ENCODE results near the gene DNAJC16. TPM values are rescaled to one million over a fixed set of nuclear protein-coding genes. Genes with fewer than 3 reads are reported as not detected.

The DNAJC16 gene
- total RNA-seq, 4 donors from 2014 or later, result 20.0 to 43.1 (median 22.6) TPM

GRCh38 chr1:15579683-15580047 is 53.0 kb downstream of the DNAJC16 start:
- Histone ChIP-seq H3K4me3 (peak overlapping the region in 3 of 4 donors; percentile 10 to 31 (median 26)), H3K27ac (peak overlapping the region; percentile 88 to 95 (median 92)), H3K27me3 (no peaks in the 10 kb centered on the region), H3K36me3 (no peaks in the 10 kb centered on the region), H3K9me3 (no peaks in the 10 kb centered on the region), H3K4me1 (peaks cover 31 to 43% of the 10 kb centered on the region in 2 donors)
- TF ChIP-seq CTCF (IDR thresholded peaks at IDR 0.05 in 4 of 5, conservative IDR thresholded peaks at IDR 0.05 in 1 of 5), result no peak
- no peak for TF ChIP-seq POLR2A (IDR thresholded peaks at IDR 0.05)
- DNase-seq (peak; percentile 79 to 87), ATAC-seq (peak; percentile 93)
- in situ Hi-C loops (cut with MboI; ENCODE audit: low sequenced_read_pairs in 4 of 4), result loop anchor here in 1 of 4 donors (25.0 kb wide), 1 partner anchor 158 kb away; the partner anchor contains the start of genes SLC25A34 and TMEM82
- intact Hi-C loops (cut with DNase I; ENCODE audit: low total_unique reads), result loop anchor here (5.0 kb wide), 1 partner anchor 158 kb away; the partner anchor contains the start of gene SLC25A34

- intact Hi-C loops (cut with DNase I; ENCODE audit: low total_unique reads), result no loop called here
- no peak overlapping the region for H3K4me3 ChIP-seq
- DNase-seq (no peak), ATAC-seq (no peak)
- TF ChIP-seq POLR2A (IDR thresholded peaks at IDR 0.05), result no peak
- TF ChIP-seq CTCF (IDR thresholded peaks at IDR 0.05 in 4 of 5, conservative IDR thresholded peaks at IDR 0.05 in 1 of 5), result no peak
- no peaks in the 10 kb centered on the region for H3K36me3 ChIP-seq
- no peaks in the 10 kb centered on the region for H3K27me3 ChIP-seq
- no peaks in the 10 kb centered on the region for H3K9me3 ChIP-seq
- peaks cover 19 to 34% of the 10 kb centered on the region in 2 donors for H3K4me1 ChIP-seq
- peak overlapping the region; percentile 53 to 95 (median 92) for H3K27ac ChIP-seq
- in situ Hi-C loops (cut with MboI; ENCODE audit: low sequenced_read_pairs in 4 of 4), result loop anchor here in 1 of 4 donors (25.0 kb wide), 1 partner anchor 154 kb away; the partner anchor contains the start of genes SLC25A34 and TMEM82
These were observed 56.5 kb downstream of the DNAJC16 start for GRCh38 chr1:15583016-15583706.

- DNase-seq, result peak in 1 of 2 donors; percentile 49
- Histone ChIP-seq H3K27me3 (no peaks in the 10 kb centered on the region), H3K4me3 (peak within 1 kb of the TSS; percentile 44 to 72 (median 54)), H3K9me3 (no peaks in the 10 kb centered on the region), H3K4me1 (peaks cover 7 to 22% of the 10 kb centered on the region in 2 donors), H3K27ac (peak within 1 kb of the TSS; percentile 73 to 95 (median 82)), H3K36me3 (no peaks in the 10 kb centered on the region)
- ATAC-seq, result peak in 1 of 2 donors; percentile 16
- intact Hi-C loops (cut with DNase I; ENCODE audit: low total_unique reads) (no loop called here), in situ Hi-C loops (cut with MboI; ENCODE audit: low sequenced_read_pairs in 4 of 4) (loop anchor here in 1 of 4 donors (25.0 kb wide), 1 partner anchor 153 kb away; the partner anchor contains the start of genes SLC25A34 and TMEM82)
- TF ChIP-seq POLR2A (IDR thresholded peaks at IDR 0.05) (no peak), CTCF (IDR thresholded peaks at IDR 0.05 in 4 of 5, conservative IDR thresholded peaks at IDR 0.05 in 1 of 5) (peak in 3 of 5 experiments; percentile 11 to 40 (median 13))
These were observed 58.1 kb downstream of the DNAJC16 start, which contains the start of gene AGMAT for GRCh38 chr1:15584489-15585363. Gene AGMAT (minus strand): TSS chr1:15585051. CDS start chr1:15584967, 84 bp downstream.

- Histone ChIP-seq H3K9me3 (no peaks in the 10 kb centered on the region), H3K36me3 (no peaks in the 10 kb centered on the region), H3K27me3 (no peaks in the 10 kb centered on the region), H3K4me1 (peaks cover 13 to 24% of the 10 kb centered on the region in 2 donors), H3K27ac (peak overlapping the region; percentile 60 to 93 (median 88)), H3K4me3 (peak overlapping the region in 1 of 4 donors; percentile 12)
- intact Hi-C loops (cut with DNase I; ENCODE audit: low total_unique reads), result no loop called here
- TF ChIP-seq CTCF (IDR thresholded peaks at IDR 0.05 in 4 of 5, conservative IDR thresholded peaks at IDR 0.05 in 1 of 5), result no peak
- peak in 1 of 2 donors; percentile 22 for TF ChIP-seq POLR2A (IDR thresholded peaks at IDR 0.05)
- ATAC-seq (peak; percentile 96 to 97), DNase-seq (peak; percentile 68 to 74)
- in situ Hi-C loops (cut with MboI; ENCODE audit: low sequenced_read_pairs in 4 of 4), result loop anchor here in 2 of 4 donors (10.0 to 25.0 kb wide), 2 partner anchors 143 to 145 kb away; partner anchors contain the start of genes SLC25A34 (in 2 of the 2) and TMEM82 (in 1 of the 2)
These were observed 65.6 kb downstream of the DNAJC16 start for GRCh38 chr1:15592285-15592684.

All from gastrocnemius medialis (tissue), 4 donors.